GM04503 (cell line): ENCODE measurements around the gene ATP1B2.
"Not testable (repeated sequence)": the region's sequence is repeated elsewhere in the genome, so short reads cannot be mapped to it uniquely, and the experiment has no call there.

Source experiments
- DNase-seq: peaks from one replicate; pipeline ENCODE4 v3.0.0-alpha.2; 2012; ENCODE audit warnings: low read depth

Gene ATP1B2

DNA sequence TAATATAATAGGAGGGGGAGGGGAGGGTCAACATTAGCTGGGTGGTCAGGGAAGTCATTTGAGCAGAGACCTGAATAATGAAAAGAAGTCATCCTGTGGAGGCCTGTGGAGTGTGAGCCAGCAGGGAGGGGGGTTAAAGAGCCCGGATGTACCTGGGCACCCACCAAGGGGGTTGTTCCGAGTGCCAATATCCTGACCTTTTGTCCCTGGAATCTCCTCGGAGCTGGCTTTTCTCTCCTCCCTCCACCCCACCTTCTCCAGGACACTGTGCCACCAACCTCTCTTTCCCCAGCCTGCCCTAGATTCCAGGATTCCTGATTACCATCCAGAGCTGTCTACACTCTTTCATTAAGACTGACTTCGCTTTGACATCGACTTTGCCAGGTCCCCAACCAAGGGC lies 14.6 kb upstream of the ATP1B2 start:
- DNase-seq: no peak

DNA sequence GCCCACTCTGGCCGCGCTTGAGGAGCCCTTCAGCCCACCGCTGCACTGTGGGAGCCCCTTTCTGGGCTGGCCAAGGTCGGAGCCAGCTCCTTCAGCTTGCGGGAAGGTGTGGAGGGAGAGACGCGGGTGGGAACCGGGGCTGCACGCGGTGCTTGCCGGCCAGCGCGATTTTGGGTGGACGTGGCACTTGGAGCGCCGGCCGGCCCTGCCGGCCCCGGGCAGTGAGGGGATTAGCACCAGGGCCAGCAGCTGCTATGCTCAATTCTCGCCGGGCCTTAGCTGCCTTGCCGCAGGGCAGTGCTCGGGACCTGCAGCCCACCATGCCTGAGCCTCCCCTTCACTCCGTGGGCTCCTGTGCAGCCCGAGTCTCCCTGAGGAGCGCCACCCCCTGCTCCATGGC lies 9.9 kb upstream of the ATP1B2 start:
- no peak for DNase-seq

DNA sequence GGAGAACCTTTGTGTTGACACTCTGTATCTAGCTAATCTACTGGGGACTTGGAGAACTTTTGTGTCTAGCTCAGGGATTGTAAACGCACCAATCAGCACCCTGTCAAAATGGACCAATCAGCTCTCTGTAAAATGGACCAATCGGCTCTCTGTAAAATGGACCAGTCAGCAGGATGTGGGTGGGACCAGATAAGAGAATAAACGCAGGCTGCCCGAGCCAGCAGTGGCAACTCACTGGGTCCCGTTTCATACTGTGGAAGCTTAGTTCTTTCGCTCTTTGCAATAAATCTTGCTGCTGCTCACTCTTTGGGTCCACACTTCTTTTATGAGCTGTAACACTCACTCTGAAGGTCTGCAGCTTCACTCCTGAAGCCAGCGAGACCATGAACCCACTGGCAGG lies 9.1 kb upstream of the ATP1B2 start:
- DNase-seq: not testable (repeated sequence)

DNA sequence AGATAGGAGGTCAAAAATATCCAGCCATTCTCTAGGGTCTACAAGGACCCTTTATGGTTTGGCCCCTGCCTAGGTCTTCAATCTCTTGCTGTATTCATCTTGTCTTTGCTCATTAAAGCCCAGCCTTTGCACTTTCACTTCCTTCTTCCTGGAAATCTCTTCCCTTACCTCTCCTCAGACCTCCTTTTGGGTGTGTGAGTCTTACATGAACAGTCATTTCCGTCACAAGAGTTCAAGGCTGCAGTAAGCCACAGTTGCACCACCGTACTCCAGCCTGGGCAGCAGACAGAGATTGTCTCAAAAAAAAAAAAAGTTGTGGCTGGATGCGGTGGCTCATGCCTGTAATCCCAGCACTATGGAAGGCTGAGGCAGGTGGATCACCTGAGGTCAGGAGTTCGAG lies 6.0 kb upstream of the ATP1B2 start:
- no peak for DNase-seq

DNA sequence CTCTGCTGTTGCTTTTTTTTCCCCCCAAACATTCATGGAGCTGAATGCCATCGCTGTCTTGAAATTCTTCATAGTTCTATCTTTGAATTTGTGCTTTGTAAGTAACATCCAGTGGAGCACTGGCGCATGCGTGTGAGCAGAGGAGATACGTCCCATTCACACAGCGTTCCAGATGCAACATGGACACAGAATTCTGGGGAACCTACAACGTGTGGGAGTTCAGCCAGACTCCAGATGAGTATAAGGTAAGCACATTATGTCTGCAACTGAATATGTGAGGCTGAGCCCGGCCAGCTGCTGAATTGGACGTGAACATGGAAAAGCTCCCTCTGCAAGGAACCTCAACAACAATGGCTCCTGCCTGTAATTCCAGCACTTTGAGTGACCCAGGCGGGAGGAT lies 4.3 kb upstream of the ATP1B2 start:
- DNase-seq: no peak

DNA sequence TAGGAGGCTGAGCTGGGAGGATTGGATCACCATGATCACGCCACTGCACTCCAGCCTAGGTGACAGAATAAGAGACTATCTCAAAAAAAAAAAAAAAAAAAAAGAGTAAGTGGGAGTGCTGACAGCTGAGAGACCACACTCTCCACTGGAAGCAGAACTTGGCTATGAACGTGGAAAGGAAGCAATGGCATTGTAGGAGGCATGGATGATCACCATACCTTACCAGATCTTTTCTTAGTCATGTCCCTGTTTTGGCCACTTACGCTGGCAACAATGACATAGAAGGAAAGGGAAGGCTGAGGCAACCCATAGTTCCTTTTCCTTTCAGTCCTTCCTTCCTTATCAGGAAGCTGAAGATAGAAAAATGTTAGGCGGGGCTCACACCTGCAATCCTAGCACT lies 3.7 kb upstream of the ATP1B2 start:
- DNase-seq: no peak

DNA sequence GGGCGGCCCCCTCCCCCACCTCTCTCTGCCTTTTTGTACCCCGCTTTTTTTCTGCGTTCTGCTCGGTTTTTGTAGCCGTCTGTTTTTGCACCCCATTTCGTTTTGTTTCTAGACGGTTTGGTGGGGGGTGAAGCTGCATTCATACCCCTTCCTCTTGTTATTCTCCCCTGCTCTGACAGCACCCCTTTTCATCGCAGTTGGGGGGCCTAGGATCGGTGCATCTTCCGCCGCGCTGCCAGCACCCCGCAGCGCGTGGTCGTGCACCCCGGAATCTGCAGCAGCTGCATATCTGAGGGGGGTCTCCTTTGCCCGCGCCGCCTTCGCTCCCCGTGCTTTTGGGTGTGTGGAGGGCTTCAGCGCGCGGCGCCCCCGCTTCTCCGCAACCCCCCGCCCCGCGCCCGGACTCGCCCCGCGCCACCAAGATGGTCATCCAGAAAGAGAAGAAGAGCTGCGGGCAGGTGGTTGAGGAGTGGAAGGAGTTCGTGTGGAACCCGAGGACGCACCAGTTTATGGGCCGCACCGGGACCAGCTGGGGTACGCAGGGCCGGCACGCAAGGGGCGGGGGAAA lies 455 bp downstream of the ATP1B2 start:
- no peak for DNase-seq

DNA sequence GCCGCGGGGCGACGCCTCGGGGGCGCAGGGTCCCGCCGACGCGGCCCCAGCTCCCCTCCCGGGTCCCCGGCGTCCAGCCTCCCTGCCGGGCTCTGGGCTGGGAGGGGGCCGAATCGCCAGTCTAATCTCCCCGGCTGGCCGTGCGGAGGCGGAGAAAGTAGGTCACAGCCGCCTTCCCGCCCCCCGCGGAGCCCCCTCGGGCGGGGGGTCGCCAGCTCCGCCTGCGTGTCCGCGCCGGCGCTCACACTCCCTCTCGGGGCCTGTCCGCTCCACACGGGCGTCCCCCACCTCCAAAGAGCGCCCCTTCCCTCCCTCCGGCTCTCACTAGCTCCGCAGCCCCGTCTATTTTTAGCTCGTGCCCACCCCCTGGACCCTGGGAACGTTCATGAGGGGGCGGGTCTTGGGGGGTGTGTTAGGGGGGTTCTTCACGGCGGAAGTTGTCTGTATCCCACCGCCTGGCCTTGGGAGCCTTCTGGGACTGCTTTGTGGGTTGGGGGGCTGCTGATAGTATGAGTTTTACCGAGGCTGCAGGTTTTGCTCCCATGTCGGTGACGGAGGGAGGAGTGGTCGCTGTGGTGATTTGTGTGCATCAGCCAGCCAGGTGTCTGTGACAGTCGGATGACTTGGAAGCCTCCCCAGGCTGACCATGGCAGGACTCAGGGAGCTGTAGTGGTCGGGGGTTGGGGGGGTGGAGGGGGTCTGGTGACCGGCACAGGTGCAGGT lies 1.1 kb downstream of the ATP1B2 start:
- DNase-seq: no peak

DNA sequence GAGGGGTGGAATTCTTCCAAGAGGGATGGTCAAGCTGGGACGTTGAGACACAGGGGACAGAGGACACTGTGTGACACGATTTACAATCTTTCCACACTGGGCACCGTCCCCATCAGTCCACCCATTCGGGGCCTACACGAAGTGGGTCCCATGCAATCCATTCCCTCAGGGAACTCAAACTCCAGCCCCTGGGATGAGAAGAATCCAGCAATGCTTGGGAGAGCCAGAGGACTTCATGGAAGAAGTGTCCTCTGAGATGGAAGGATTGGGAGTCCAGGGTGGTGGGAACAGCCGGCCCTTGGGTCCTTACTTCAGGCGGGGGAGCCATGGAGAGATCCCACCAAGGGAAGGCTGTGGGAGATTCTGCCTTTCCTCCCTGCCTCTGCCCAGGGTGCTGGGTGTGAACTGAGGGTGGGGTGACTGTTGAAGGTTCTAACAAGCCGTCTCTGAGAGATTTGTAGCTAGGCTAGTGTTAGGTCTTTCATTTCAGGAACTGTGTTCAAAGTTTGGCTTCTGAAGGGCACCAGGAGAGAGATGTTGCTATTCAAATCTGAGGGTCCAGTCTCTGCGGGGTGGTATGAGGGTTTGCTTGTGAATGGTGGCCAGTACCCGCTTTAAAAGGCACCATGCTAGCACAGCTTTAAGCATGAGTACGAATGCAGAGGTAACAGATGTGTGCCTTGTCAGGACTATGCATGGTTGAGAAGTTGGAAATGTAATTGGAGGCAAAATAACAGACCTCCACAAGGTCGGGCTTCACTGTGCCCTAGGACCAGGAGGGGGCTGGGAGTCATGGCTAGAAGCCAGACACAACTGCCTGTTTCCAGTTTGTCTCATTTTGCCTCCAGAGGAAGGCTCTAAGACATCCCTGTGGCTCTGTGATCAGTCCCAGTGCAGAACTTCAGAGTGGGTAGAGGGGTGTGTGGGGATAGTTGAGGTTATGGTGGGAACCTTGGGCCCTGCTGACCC lies 1.9 kb downstream of the ATP1B2 start:
- DNase-seq: no peak

DNA sequence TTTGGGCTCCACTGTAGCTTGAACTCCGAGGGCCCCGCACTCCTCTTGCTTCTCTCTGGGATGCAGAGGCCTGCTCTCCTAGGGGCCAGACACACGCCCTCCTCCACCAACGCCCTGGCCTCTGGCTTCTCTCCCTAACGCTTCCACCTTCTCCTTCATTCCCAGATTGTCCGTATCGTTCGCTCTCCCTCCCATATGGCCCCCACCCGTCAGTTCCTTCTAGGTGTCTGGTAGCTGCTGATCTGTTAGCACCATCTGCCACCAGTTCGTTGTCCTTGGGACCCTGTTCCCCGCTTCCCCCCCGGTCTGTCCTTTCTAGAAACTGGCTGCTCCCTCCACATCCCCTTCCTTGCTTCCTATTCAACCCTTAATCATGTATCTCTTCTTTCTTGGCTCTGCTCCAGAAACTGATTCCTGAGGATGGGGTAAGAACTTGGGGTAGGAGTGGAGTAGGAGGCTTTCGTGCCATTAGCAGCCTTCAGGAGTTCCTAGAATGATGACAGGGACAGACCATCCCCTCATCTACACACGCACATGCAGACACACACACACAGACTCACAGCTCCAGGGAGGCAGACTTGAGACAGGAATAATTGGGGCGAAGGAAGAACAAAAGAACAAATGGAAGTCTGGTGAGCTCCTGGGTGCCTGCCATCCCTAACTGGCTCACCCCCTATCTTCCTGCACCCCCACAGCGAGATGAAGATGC lies 4.3 kb downstream of the ATP1B2 start:
- no peak for DNase-seq

DNA sequence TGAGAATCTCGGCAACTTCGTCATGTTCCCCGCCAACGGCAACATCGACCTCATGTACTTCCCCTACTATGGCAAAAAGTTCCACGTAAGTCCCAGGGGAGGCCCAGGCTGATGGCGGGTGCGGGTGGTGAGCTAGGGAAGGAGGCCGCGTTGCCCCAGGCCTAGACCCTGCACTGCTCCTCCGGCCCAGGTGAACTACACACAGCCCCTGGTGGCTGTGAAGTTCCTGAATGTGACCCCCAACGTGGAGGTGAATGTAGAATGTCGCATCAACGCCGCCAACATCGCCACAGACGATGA lies 4.8 kb downstream of the ATP1B2 start:
- no peak for DNase-seq

DNA sequence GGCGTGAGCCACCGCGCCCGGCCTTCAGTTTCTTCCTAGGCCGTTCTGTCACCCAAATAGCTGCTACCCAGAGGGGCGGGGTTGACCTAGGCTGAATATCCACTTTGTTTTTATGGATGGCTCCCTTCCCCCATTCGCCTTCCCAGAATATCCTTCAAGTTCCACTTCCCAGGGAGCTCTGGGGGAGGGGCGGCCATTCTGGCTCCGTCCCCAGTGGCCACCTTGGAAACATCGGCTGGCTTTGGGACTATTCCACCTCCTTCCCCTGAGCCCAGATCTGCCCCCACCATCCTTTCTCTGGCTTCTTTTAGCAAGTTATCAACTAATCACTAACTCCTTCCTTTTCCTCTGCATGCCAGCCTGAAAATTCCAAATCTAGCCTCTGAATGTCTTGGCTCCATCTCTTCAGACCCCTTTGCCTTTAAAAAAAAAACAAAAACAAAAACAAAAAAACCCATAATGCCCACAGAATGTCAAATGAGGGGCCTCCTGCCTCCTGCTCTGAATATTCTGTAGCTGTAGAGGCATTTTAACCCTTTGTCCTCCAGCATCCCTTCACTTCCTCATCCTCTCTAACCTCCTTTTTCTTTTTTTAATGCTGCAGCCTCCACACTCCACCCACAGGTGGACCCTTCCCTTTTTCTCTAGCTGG lies 6.4 kb downstream of the ATP1B2 start:
- DNase-seq: no peak

DNA sequence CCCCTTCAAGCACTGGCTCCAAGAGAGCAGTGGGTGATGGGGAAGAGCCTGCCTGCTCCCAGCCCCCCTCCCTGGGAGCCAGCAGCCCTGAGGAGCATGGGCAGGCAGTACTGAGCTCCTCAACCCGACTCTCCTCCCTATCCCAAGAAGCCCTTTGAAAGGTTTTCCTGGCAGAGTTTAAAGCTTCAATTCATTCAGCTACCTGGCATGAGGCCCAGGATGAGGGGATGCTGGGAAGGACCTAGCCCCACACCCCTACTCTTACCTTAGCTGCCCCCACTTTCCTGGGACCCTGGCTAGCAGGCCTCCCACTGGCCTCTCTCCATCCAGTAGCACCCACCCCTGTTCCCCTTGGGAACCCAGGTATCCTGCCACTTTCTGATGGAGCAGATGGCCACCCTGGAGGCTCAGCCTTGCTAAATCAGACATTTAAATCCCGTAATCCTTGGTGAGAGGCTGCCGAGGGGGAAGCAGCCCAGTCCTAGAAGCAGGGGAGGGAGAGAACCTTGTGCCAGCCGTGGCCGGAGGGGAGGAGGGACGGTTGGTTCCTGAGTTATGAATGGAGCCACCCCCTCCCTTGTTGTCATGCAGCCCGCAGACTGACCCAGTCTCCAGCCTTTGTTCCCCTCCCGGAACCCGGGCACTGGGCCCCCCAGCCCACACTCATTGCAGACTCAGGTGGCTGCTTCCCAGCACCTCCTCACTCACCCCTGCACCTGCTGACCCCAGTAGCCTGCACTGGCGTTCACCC lies 17.1 kb downstream of the ATP1B2 start:
- DNase-seq: no peak

DNA sequence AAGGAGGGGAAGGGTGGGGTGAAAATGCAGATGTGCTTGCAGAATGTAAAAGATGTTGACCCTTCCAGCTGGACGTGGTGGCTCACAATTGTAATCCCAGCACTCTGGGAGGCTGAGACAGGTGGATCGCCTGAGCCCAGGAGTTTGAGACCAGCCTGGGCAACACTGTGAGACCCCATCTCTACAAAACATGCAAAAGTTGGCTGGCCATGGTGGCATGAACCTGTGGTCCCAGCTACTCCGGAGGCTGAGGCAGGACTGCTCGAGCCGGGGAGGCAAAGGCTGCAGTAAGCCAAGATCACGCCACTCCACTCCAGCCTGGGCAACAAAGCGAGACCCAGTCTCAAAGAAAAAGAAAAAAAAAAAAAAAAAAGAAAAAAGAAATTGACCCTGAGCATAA lies 17.8 kb downstream of the ATP1B2 start:
- DNase-seq: no peak

DNA sequence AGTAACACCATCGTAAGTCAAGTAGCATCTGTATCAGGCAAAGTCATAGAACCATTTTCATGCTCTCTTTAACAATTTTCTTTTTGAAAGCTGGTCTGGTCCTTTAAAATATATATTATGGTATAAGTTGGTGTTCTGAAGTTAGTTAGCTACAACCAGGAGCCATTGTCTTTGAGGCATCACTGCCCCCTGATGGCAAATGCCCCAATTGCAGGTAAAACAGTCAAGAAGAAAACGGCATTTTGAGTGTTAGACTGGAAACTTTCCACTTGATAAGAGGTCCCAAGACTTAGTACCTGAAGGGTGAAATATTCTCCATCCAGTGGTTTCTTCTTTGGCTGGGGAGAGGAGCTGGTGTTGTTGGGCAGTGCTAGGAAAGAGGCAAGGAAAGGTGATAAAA lies 22.5 kb downstream of the ATP1B2 start:
- DNase-seq: no peak

DNA sequence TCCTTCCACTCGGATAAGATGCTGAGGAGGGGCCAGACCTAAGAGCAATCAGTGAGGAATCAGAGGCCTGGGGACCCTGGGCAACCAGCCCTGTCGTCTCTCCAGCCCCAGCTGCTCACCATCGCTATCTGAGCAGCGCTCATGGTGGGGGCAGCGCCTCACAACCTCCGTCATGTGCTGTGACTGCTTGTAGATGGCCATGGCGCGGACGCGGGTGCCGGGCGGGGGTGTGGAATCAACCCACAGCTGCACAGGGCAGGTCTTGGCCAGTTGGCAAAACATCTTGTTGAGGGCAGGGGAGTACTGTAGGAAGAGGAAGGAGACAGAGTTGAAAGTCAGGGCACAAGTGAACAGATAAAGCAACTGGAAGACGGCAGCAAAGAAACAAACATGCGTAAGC lies 24.2 kb downstream of the ATP1B2 start:
- DNase-seq: no peak

DNA sequence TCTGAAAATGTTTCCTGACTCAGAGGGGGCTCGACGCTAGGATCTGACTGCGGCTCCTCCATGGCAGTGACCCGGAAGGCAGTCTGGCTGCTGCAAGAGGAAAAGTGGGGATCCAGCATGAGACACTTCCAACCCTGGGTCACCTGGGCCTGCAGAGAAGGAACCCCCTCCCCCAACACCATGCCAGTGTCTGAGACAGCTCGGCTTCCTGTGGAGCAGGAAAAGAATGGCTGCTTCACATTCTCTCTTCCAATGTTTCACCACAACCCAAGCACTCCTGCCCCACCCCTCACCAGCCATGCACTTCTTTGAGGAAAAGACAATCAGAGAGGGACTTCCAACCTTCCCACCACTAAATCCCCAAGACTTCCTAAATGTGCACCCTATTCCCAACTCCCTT lies 25.8 kb downstream of the ATP1B2 start:
- no peak for DNase-seq

DNA sequence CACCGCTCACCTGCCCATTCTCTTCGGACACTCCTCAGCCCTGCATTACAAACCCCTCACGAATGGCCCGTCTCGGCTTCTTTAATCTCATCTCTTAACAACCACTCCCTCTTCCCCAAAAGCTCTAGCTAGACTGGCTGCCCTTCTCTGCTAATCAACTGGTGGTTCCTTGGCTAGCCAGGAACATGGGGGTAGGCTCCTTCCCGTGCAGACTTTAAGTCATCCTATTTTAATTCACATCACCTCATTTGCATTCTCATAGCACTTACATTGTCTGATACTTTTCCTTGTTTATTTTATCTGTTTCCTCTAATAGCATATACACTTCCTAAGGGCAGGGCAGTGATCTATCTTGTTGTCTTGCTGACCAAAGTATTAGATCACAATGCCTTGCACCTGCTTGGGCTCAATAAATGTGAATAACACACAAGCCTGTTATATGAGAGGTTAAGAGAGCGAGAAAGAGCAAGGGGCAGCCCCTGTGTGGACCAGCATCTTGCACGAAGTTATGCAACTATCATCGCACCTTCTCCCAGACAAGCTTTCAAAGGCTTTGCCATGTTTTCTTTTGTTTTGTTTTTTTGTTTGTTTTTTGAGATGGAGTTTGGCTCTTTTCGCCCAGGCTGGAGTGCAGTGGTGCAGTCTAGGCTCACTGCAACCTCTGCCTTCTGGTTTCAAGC lies 26.8 kb downstream of the ATP1B2 start:
- no peak for DNase-seq

DNA sequence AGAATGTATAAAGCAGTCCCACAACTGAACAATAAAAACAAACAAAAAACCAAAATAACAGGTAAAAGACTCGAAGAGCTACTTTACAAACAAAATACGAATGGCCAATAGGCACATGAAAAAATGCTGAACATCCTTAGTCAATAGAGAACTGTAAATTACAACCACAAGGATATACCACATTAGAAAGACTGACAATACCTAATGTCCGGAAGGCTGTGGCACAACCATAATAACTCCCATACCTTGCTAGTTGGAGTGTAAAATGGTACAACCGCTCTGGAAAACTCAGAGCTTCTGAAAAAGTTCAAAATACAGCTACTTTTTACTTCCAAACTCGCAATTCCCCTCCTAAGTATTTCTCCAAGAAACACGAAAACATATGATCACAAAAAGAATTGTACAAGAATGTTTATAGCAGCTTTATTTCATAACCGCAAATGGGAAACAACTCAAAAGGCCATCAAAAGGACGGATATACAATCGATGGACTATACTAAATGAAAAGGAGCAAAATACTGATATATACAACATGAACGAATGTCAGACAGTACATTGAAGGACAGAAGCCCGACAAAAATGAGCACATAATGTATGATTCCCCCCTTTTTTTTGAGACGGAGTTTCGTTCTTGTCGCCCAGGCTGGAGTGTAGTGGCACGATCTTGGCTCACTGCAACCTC lies 34.3 kb downstream of the ATP1B2 start:
- DNase-seq: no peak

DNA sequence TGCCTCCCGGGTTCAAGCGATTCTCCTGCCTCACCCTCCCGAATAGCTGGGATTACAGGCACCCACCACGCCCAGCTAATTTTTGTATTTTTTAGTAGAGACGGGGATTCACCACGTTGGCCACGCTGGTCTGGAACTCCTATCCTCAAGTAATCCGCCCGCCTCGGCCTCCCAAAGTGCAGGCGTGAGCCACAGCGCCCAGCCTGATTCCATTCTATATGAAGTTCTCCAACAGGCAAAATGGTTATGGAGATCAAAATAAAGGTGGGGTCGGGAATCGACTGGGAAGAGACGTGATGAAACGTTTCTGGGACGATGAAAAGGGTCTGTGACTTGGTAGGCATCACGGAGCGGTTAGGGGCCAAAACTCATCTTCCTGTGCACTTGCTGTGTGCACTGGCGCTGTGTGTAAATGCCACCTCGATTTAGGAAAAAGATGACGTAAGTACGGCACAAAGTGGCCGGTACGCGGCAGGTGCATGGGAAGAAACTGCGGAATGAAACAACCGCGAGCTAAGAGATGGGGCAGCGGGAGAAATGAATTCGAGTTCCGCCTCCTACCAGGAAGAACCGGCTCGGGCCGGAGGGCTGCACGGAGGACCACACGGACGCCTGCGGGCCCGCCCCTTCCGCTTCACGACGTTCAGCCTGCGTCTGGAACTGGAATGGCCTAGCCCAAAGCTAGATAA lies 35.0 kb downstream of the ATP1B2 start:
- DNase-seq: no peak
